ENCODE results near the gene CFAP107.

- TF ChIP-seq CTCF (IDR thresholded peaks at IDR 0.05 in 4 of 5, conservative IDR thresholded peaks at IDR 0.05 in 1 of 5) (no peak), POLR2A (IDR thresholded peaks at IDR 0.05) (no peak)
These were observed 36.3 kb upstream of the CFAP107 start for GRCh38 chr1:12709696-12710095.
